PC-9 (cell line): ENCODE data around the gene FAM3B. TPM values are rescaled to one million over a fixed set of nuclear protein-coding genes. Genes with fewer than 3 reads are reported as not detected.

Experiments used
- BruUV-seq: library from RNA; stranded (reverse); fragments of 400-500 nt; replicated peaks from 2 replicates; lab custom pipeline; 2021; lab: Mats Ljungman, UMichigan
- CTCF ChIA-PET: fragments of 300-600 bp; sonication (Branson Sonifier 250); formaldehyde crosslinking; loops from one replicate; lab custom pipeline; 2022; ENCODE audit warnings: antibody characterized with exemption; lab: Charles Lee
- POLR2A ChIA-PET: fragments of 300-600 bp; sonication (Branson Sonifier 250); formaldehyde crosslinking; loops from one replicate; lab custom pipeline; 2022; ENCODE audit warnings: antibody characterized with exemption; ENCODE audit not compliant: unreplicated experiment; lab: Charles Lee
- DNase-seq, 2 experiments: peaks; one replicate each; pipeline versions ENCODE4 v3.0.0 to v3.0.0-alpha.2; 2015 to 2022; ENCODE audit warnings: mixed read lengths in 1 of 2
- H2AFZ ChIP-seq: fragments of 200-600 bp; sonication (generic); 2 replicates; pipeline ENCODE4 v1.8.1; 2017; ENCODE audit warnings: antibody characterized with exemption
- H3F3A ChIP-seq: fragments of 200-600 bp; sonication (generic); 2 replicates; pipeline ENCODE4 v1.8.1; 2017; ENCODE audit warnings: antibody characterized with exemption, mild to moderate bottlenecking, low read depth; ENCODE audit not compliant: insufficient read depth
- H3K27ac ChIP-seq: fragments of 200-600 bp; sonication (generic); 2 replicates; pipeline ENCODE4 v1.6.1; 2016; ENCODE audit warnings: mixed run types
- H3K27me3 ChIP-seq: fragments of 200-600 bp; sonication (generic); 2 replicates; pipeline ENCODE4 v1.6.1; 2016; ENCODE audit warnings: low read depth, mixed run types; ENCODE audit not compliant: insufficient read depth
- H3K36me3 ChIP-seq: fragments of 200-600 bp; sonication (generic); 2 replicates; pipeline ENCODE4 v1.6.1; 2016; ENCODE audit warnings: low read depth, mixed run types
- H3K4me1 ChIP-seq: fragments of 200-600 bp; sonication (generic); replicated peaks from 2 replicates; pipeline ENCODE4 v1.6.1; 2016; ENCODE audit warnings: mixed run types; ENCODE audit not compliant: insufficient read depth
- H3K4me2 ChIP-seq: fragments of 200-600 bp; sonication (generic); 2 replicates; pipeline ENCODE4 v1.6.1; 2017; ENCODE audit warnings: mixed run types
- H3K4me3 ChIP-seq: fragments of 200-600 bp; sonication (generic); 2 replicates; pipeline ENCODE4 v1.6.1; 2016; ENCODE audit warnings: mixed run types
- H3K79me2 ChIP-seq: fragments of 200-600 bp; sonication (generic); 2 replicates; pipeline ENCODE4 v1.6.1; 2017; ENCODE audit warnings: low read depth, mixed run types
- H3K9me2 ChIP-seq: fragments of 200-600 bp; sonication (generic); 2 replicates; pipeline ENCODE4 v1.8.1; 2017; ENCODE audit warnings: mild to moderate bottlenecking; ENCODE audit not compliant: insufficient read depth
- H3K9me3 ChIP-seq: fragments of 200-600 bp; sonication (generic); 2 replicates; pipeline ENCODE4 v1.8.1; 2016; ENCODE audit warnings: low read depth; ENCODE audit not compliant: insufficient read depth
- H4K20me1 ChIP-seq: fragments of 200-600 bp; sonication (generic); 2 replicates; pipeline ENCODE4 v1.8.1; 2017; ENCODE audit not compliant: insufficient read depth
- CTCF ChIP-seq: fragments of 200-600 bp; sonication (generic); conservative IDR thresholded peaks from 2 replicates; pipeline ENCODE4 v1.6.1; 2017; ENCODE audit warnings: mixed run types, antibody characterized with exemption, mild to moderate bottlenecking, moderate library complexity
- EZH2 ChIP-seq: fragments of 200-600 bp; sonication (generic); IDR thresholded peaks from 2 replicates; pipeline ENCODE4 v1.8.0; 2017; ENCODE audit warnings: antibody characterized with exemption, low read depth
- intact Hi-C: fragments of 100-400 bp; cut with micrococcal nuclease; formaldehyde crosslinking; loops from one replicate; pipeline ENCODE4 v1.10.0; 2022; ENCODE audit not compliant: unreplicated experiment
- total RNA-seq: library from RNA; stranded (reverse); gene quantifications from 2 replicates; pipeline ENCODE4 v1.2.3, GENCODE V29; 2021

Gene FAM3B
- total RNA-seq, 1 experiment from 2014 or later, result not detected

DNA sequence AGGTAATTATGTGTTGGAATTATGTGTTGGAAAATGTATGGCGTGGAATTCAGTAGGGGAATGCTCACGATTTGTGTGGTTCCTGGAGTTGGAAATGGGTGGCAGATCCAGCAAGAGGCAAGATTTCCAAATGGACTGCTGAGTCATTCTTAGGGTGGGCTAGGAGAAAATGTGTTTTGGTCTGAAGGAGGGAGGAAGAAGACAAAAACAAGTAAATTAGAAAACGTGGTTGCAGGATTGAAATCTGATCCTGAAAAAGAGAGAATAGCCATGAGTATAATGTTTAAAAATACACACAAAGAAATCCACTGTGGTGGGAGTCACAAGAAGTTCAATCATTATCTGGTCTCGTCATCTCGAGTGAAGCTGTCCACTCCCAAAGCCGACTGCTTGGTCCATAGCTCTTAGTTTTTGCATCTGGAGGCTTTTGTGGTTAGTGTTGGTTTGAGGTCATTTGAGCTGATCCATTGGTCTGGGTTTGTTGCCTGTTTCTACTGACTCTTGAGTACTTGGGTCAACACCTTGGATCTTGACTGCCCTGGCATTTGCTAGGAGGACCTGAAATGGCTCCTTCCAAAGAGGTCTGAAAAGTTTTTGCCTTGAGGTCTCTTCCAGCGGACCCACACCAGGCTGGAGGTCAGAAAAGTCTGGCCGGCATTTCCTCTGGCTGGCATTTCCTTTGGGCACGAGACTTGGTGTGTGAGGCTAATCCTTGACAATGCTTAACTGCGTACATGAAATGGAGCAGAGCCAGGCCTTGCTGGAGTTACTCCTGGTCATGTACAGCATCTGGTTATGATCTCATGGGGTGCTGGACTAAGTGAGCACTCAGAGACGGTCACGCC, 54.5 kb downstream of the FAM3B start:
- Histone ChIP-seq H3K27ac (no peak overlapping the region), H3K79me2 (no peaks in the 10 kb centered on the region), H2AFZ (no peak overlapping the region), H3K9me3 (no peaks in the 10 kb centered on the region), H3K4me3 (no peak overlapping the region), H3K9me2 (no peaks in the 10 kb centered on the region), H3F3A (peaks cover 11% of the 10 kb centered on the region; the same call in 1 of the 2 replicates), H4K20me1 (no peaks in the 10 kb centered on the region), H3K36me3 (no peaks in the 10 kb centered on the region), H3K4me2 (no peak overlapping the region), H3K4me1 (peaks cover 15% of the 10 kb centered on the region), H3K27me3 (no peaks in the 10 kb centered on the region)
- intact Hi-C loops, result no loop called here
- ChIA-PET POLR2A (no interaction called here), CTCF (no interaction called here)
- DNase-seq, result no peak
- no peak for TF ChIP-seq CTCF
- BruUV-seq, result no TSS peak

DNA sequence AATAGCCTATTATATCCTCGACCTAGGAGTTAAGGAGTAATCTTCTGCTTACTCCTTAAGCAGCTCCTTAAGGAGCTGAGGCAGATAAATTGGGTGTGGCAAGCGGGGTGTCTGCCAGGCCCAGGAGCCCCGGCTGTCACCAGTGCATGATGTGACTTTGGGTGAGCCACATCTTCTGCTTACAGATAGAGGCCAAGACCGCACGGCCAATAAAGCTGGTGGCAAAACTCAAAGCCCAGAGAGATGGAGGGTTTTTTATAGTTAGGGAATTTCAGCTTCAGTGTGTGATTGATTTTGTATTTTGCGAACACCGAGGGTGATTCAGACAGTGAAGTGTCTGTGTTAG, 55.1 kb downstream of the FAM3B start:
- no peaks in the 10 kb centered on the region for H3K27me3 ChIP-seq
- H3K9me2 ChIP-seq, result no peaks in the 10 kb centered on the region
- H2AFZ ChIP-seq, result no peak overlapping the region
- H3F3A ChIP-seq, result peaks cover 7% of the 10 kb centered on the region; the same call in 1 of the 2 replicates
- peaks cover 9% of the 10 kb centered on the region for H3K4me1 ChIP-seq
- CTCF ChIA-PET, result no interaction called here
- H3K27ac ChIP-seq, result no peak overlapping the region
- H3K4me2 ChIP-seq, result no peak overlapping the region
- no peaks in the 10 kb centered on the region for H4K20me1 ChIP-seq
- H3K4me3 ChIP-seq, result no peak overlapping the region
- H3K9me3 ChIP-seq, result no peaks in the 10 kb centered on the region
- no peak for DNase-seq
- no peaks in the 10 kb centered on the region for H3K79me2 ChIP-seq
- no TSS peak for BruUV-seq
- TF ChIP-seq CTCF (no peak), EZH2 (no peak)
- intact Hi-C loops, result no loop called here
- POLR2A ChIA-PET, result no interaction called here
- no peaks in the 10 kb centered on the region for H3K36me3 ChIP-seq

DNA sequence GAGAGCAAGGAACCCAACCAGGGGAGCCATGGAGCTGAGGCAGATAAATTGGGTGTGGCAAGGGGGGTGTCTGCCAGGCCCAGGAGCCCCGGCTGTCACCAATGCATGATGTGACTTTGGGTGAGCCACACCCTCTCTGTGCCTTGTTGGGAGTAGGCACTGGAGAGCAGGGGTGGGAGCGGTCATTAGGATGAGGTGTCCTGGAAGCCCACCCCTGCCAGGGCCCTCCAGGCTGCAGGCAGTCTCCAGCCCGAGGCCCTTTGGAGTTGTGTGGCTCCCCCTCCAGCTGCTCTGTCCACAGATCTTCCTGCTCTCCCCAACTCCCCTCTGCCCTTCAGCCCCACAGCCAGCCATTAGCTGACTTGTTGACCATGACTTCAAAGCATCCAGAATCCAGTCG, 56.7 kb downstream of the FAM3B start:
- H3K4me3 ChIP-seq, result no peak overlapping the region
- H4K20me1 ChIP-seq, result no peaks in the 10 kb centered on the region
- H3K27me3 ChIP-seq, result no peaks in the 10 kb centered on the region
- no peak overlapping the region for H3K4me2 ChIP-seq
- CTCF ChIA-PET, result interaction anchor here (1.2 kb wide), 1 partner anchor 90 kb away, joined by 3 read pairs; no protein-coding TSS in a partner anchor
- no peaks in the 10 kb centered on the region for H3K4me1 ChIP-seq
- POLR2A ChIA-PET, result no interaction called here
- no peak overlapping the region for H3K27ac ChIP-seq
- H2AFZ ChIP-seq, result no peak overlapping the region
- intact Hi-C loops, result no loop called here
- DNase-seq, result no peak
- H3K79me2 ChIP-seq, result no peaks in the 10 kb centered on the region
- H3K9me2 ChIP-seq, result no peaks in the 10 kb centered on the region
- H3F3A ChIP-seq, result no peaks in the 10 kb centered on the region
- no TSS peak for BruUV-seq
- H3K36me3 ChIP-seq, result no peaks in the 10 kb centered on the region
- H3K9me3 ChIP-seq, result no peaks in the 10 kb centered on the region
- TF ChIP-seq CTCF (no peak), EZH2 (no peak)
